Activated CD4-positive, CD25-positive, alpha-beta regulatory T cell treated with anti-CD3 and anti-CD28 coated beads, Interleukin-2, amount 50 U/mL, for 24 hours (primary cell): Measurements from ENCODE around the gene RCVRN.

ENCODE experiments used
- ATAC-seq, 2 donors: fragments of 150-1000 bp; cut with Tn5 transposase; one replicate each; pipeline ENCODE4 v1.10.0; 2021; ENCODE audit warnings: mild to moderate bottlenecking in 1 of 2, moderate library complexity in 1 of 2

RCVRN gene

DNA sequence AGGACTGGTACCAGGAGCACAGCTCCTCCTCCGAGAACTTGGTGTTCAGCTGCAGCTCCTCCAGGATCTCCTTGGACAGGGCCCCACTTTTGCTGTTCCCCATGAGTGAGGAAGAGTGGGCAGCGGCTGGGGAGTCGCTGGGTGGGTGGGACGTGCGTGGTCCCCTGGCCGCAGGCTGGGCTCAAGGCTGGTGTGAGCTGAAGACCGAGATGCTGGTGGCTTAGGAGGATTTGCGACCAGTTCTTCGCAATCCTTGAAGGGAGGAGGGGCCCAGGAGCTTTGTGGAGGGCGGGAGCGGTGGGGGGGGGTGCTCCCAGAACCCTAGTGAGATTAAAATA lies at the start of gene RCVRN:
Gene RCVRN (minus strand): TSS at position 194 of the 338 bp plus-strand sequence. CDS start 91 bp downstream, at position 103.
- no peak for ATAC-seq

DNA sequence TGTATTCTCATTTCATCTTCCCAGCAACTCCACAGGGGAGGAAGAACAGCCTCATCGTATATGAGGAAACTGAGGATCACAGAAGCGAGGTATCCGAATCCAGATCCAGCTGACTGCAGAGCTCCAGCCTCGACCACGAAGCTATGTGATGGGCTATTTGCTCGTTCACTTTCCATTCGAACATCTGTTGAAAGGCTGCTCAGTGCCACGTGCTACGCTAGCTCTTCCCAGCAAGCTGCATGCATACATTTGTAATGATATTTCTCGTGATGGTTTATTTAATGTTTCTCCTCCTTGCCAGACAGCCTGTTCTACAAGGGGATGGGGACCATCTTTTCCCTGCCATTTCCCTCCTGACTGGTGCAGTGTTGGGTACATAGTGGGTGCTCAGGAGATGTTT lies 48.4 kb upstream of the RCVRN start:
- no peak for ATAC-seq

GRCh38 chr17:9951803-9952202 lies 46.7 kb upstream of the RCVRN start:
- ATAC-seq, result no peak

DNA sequence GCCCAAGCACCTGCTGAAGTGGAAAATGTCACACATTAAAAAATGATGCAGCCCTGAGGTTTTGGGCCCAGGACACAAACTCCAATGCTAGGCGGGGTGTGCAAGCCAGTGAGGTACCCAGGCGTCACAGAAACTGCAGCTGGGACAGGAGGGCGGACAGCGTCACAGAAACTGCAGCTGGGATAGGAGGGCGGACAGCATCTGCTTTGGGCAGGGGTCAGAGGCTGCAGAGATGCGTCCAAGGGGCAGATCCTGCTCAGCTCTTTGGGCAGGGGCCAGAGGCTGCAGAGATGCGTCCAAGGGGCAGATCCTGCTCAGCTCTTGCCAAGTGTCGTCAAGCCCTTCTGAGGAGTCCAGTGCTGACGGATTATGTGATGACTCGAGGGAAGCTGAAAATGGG lies 43.9 kb upstream of the RCVRN start:
- ATAC-seq, result no peak

DNA sequence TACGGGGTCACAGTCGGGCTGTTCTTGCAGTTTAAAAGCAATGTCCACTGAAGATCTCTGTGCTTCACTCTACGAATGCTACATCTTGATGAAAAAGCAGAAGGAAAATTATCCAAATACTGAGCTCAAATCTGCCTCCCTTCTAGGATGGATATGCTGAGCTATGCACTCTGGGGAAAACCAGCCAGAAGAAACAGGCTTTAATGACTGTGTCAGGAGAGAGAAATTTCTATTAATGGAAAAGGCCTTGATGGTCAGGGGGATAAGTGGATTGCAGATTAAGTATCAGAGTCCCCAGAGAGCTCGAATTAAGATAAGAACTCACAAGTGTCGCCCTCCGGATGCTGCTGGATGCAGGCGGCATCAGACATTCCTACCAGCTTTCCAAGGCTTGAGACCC lies 39.6 kb upstream of the RCVRN start:
- no peak for ATAC-seq

DNA sequence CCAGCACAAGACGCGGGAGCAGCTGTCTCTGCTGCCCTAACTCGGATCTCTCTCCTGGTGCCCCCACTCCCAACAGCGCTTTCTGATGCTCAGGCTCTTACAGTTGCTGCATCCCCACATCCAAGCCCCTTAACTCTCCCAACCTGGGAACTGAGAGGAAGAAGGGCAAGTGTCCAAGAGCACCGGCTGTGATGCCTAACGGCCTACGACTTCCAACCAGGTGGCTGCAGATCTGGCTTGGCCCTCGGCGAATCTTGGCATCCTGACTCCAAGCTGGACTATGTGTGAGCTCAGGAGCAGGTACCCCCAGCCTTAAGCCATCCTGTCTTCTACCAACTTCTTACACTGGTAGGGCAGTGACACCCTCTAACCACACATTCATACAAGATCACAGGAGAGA lies 38.3 kb upstream of the RCVRN start:
- ATAC-seq, result no peak

- no peak for ATAC-seq
Measured at GRCh38 chr17:9942885-9943284, 37.8 kb upstream of the RCVRN start.

- ATAC-seq, result no peak
Measured at GRCh38 chr17:9941305-9941704, 36.2 kb upstream of the RCVRN start.

GRCh38 chr17:9940841-9941240 lies 35.8 kb upstream of the RCVRN start:
- no peak for ATAC-seq

GRCh38 chr17:9938764-9939163 lies 33.7 kb upstream of the RCVRN start:
- ATAC-seq, result no peak

DNA sequence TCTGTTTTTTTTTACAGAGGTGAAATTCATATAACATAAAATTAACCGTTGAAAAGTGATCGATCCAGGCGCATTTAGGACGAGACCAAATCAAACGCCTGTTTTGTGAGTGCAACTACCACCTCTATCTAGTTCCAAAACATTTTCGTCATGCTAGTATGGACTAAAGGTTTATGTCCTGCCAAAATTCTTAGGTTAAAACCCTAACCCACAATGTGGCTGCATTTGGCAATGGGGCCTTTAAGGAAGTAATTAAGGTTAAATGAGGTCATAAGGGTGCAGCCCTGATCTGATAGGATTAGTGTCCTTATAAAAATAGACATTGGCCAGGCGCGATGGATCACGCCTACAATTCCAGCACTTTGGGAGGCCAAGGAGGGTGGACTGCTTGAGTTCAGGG lies 32.8 kb upstream of the RCVRN start:
- ATAC-seq, result no peak

DNA sequence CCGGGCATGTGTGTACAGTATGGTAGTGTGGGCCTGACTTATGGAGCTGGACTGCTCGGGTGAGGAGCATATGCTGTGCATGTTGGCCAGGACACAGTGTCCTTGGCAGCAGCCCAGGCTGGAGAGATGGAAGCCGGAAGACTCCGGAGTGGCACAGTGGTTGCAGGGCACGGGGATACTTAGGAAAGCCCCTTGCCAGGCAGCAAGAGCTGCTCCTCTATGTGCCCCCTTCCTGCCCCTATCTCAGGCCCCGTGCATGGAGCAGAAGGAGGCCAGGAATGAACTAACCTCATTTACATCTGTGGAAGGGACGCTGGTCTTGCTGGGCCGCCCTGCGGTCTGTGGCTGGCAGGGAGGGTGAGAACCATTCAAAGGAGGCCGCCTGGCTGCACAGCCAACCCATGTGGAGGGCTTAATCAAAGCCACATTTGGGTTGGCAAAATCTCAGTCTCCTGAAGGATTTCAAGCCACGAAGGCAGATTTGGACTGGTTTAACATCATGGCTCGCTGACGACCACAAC lies 32.2 kb upstream of the RCVRN start:
- ATAC-seq, result no peak

DNA sequence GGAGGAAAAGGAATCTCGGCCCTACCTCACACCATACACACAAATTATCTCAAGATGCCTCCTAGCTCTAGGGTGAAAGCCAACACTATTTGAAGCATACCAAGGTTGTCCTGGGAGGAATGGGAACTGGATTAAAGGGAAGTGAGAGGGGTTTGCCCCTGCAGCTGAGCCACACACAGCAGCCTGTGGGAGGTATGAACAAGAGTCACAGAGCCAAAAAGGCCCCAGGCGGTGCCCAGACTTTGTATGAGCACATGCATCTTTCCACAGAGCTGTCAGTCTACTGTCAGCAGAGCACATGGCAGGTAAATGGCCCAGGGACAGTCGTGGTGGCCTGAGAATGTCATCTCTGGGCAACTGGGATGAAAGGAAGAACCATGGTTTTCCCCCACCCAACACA lies 31.0 kb upstream of the RCVRN start:
- no peak for ATAC-seq

- ATAC-seq, result no peak
Measured at GRCh38 chr17:9935408-9935807, 30.3 kb upstream of the RCVRN start.

GRCh38 chr17:9934331-9934730 lies 29.3 kb upstream of the RCVRN start:
- ATAC-seq, result no peak

DNA sequence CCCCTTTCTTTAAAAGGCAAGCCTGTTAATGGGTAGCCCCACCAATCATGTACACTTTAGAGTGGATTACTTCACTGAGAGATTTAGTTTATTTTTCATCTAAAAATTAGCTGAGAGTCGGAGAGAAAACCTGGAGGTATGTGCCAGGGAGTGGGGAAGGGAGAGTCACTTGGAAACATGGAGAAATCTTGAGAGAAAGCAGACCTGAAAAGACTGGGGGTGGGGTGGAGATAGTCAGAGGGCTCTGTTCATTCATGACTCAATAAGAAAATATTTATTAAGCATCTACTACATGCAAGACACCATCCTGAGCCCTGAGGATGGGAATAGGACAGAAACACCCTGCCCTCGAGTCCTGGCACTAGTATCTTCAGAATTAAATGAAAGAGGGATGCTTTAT lies 27.4 kb upstream of the RCVRN start:
- ATAC-seq, result no peak

GRCh38 chr17:9931144-9931741 lies 26.2 kb upstream of the RCVRN start:
- no peak for ATAC-seq

DNA sequence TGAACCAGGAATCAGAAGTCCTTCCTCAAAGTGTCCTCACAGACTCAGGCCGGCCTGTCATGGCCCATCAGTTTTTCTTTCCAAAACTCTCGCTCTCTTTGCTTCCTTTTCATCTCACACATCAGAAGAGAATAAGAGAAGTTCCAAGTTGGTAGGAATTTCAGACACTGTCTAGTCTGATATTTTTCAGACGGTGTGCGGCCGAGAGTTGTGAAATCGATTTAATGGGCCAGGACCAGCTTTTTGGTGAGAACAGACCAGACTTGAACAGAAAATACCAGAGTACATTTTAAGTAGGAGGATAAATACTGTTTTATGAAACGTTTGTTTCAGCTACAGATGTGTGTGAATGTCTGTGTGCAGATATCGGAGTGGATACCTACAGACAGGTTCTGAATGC lies 24.8 kb upstream of the RCVRN start:
- no peak for ATAC-seq

DNA sequence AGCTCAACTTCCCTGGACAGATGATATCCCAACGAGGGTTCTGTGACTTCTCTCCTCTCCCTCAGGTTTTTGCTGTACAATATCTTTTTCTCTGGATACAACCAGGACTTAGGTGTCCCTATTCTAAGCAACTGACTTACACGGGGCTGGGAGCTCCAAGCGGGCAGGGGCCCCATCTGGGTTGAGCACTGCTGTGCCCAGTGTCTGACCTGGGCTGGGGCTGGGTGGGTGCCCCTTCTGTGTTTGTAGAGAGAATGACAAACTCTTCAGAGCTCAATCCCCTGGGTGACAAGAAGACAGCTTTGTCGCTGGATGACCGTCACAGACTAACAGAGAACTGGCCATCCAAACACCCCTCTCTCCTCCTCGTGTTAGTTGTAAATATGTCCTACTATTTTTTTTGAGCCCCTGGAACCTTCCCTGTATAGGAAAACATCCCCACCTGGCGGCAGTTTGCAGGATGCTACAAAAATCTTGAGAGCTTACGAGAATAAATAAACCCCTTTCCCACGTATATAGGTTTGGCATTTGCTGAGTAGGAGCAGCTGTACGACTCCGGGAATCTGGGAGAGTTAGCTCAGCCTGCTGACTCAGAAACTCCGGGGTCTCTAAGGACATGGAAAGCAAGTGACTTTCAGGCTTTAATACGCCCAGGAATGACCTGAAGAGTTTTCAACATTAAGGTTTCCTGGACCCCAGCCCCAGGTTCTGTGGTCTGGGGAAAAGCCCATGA lies 23.7 kb upstream of the RCVRN start:
- ATAC-seq, result no peak

GRCh38 chr17:9926150-9926804 lies 21.2 kb upstream of the RCVRN start:
- ATAC-seq, result no peak

DNA sequence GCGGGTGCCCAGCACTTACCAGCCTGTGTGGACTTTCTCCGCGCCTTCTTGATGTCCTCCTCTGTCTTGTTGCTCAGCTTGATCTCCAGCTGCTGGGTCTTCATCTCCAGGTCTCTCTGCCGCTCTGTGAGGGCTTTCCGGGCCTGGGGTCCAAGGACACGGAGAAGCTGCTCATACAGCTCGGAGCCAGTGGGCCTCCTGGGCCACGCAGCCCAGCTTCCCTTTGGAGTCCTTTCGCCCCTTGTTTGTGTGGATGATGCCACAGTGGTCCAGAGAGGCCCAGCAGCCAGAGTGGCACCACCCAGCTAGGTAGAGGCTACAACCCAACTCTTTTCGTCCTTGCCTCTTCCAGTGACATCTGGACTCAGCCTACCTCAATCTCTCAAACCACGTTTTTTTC lies 20.4 kb upstream of the RCVRN start:
- ATAC-seq, result no peak

DNA sequence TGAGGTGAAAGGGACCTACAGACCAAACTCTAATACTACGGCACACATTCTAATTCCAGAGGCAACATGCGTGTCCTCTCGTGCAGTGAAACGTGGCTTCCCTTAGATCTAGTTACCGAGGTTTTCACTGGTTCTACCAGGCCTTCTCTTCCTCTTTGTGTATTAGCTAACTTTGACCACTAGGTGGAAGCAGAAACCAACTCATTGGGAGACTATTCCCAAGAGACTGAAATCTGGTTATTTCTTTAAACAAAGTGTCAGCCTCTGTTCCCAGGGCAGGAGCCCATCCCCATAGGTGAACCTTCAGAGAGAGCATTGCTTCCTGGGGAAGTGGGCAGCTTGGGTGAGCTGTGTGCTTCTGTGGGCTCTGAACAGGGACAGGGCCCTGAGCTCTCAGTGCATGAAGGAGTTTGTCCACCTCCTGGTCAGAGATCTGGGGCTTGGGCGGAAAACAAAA lies 19.7 kb upstream of the RCVRN start:
- peak in 1 of 2 donors; percentile 41 for ATAC-seq

DNA sequence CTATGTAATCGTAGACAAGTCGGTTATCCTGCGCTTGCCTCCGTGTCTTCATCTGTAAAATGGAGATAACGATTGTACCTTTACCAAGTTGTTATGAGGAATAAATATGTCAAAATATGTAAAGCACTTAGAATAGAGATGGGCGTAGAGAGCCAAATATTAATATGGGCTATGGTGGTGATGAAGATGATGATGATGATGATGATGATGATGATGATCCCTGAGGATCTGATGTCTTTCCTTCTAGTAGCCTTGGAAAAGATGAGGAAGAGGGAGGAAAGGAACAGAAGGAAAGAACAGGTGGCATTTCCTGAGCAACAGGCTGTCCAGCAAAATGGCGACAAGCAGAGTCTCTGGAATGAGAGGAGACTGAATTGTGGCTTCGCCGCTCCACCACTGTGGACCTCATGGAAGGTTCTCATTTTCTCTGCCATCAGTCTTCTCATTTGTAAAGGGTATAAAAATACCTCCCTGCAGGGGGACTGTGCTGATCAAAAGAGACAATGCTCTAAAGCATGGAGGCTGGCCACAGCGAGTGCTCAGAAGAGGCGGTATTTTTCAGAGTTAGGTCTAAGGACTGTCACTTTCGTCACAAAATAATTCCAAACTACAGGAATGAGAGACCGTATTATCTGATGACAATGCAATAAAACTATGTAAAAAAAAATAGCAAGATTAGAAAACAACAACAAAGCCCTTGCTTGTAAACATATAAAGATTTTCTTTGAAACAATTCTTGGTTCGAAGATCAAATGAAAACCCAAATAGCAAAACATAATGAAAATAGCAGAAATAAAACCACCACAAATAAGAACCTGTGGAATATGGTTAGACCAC lies 17.2 kb upstream of the RCVRN start:
- no peak for ATAC-seq
